NT2/D1 (cell line): ENCODE data around the gene PRKCB.

Source experiments
- SUZ12 ChIP-seq: IDR thresholded peaks from 2 replicates; pipeline ENCODE4 v1.6.1; 2011; ENCODE audit not compliant: insufficient read length, insufficient read depth; ENCODE audit errors: extremely low read depth
- YY1 ChIP-seq: IDR thresholded peaks from 2 replicates; pipeline ENCODE4 v1.6.1; 2011; ENCODE audit not compliant: insufficient read length, insufficient read depth
- ZNF274 ChIP-seq: IDR thresholded peaks from 2 replicates; pipeline ENCODE4 v1.6.1; 2011; ENCODE audit warnings: mild to moderate bottlenecking, low read depth, low read length

DNA sequence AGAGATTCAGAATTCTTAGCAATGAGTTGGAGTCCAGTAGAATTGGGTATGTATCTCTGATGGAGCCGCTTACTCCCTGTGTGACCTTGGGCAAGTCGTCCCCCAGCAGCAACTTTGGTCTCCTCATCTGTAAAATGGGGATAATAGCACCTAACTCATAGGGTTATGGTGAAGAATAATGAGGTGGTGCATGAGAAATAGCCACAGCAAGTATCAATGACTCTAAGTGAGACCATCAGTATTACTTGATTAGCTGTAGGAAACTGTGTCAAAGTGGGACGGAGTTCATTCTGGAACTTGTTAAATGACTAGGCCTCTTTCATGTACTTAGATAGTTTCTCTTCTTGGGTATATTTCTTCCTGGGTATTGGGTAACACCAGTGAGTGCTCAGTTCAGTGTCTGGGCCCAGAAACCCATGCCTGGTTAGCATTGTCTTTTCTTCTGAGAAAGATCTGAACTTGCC, 6.4 kb downstream of the PRKCB start:
- no peak for TF ChIP-seq YY1
- no peak for TF ChIP-seq ZNF274
- no peak for TF ChIP-seq SUZ12
